CD4-positive, alpha-beta T cell treated with Interleukin-15 for 1 hour (primary cell): Measurements from ENCODE around the gene ZFP36.
A peak's percentile ranks its signal among the peaks of the same experiment; 100 is the strongest.

Experiments used
- DNase-seq: peaks from one replicate; pipeline ENCODE4 v3.0.0-alpha.2; 2020

Gene ZFP36

GRCh38 chr19:39407660-39408391 is 1.2 kb downstream of the ZFP36 start:
- DNase-seq, result peak; percentile 79

GRCh38 chr19:39408392-39409207 is 2.0 kb downstream of the ZFP36 start:
- DNase-seq, result peak; percentile 67

- DNase-seq, result peak; percentile 97
Measured at GRCh38 chr19:39409208-39410016, 2.8 kb downstream of the ZFP36 start.

GRCh38 chr19:39410017-39410830 is 3.6 kb downstream of the ZFP36 start:
- DNase-seq, result peak; percentile 93

- DNase-seq, result no peak
Measured at GRCh38 chr19:39410831-39411080, 4.1 kb downstream of the ZFP36 start.

- DNase-seq, result peak; percentile 77
Measured at GRCh38 chr19:39411081-39411831, 4.6 kb downstream of the ZFP36 start.

- peak; percentile 92 for DNase-seq
Measured at GRCh38 chr19:39411832-39412099, 5.1 kb downstream of the ZFP36 start.

GRCh38 chr19:39412100-39412866 is 5.6 kb downstream of the ZFP36 start, which contains the start of gene PLEKHG2:
PLEKHG2 (plus strand) TSS chr19:39412669; CDS start chr19:39414087, 1,418 bp downstream.
- peak; percentile 99 for DNase-seq

- no peak for DNase-seq
Measured at GRCh38 chr19:39412867-39413271, 6.2 kb downstream of the ZFP36 start.

- DNase-seq, result peak; percentile 46
Measured at GRCh38 chr19:39413272-39413910, 6.7 kb downstream of the ZFP36 start.

- no peak for DNase-seq
Measured at GRCh38 chr19:39413911-39414608, 7.4 kb downstream of the ZFP36 start.

- no peak for DNase-seq
Measured at GRCh38 chr19:39415111-39416046, 8.7 kb downstream of the ZFP36 start.

- no peak for DNase-seq
Measured at GRCh38 chr19:39416152-39417120, 9.8 kb downstream of the ZFP36 start.

GRCh38 chr19:39417463-39418181 is 11.0 kb downstream of the ZFP36 start:
- no peak for DNase-seq

- DNase-seq, result no peak
Measured at GRCh38 chr19:39419003-39419402, 12.4 kb downstream of the ZFP36 start.

- no peak for DNase-seq
Measured at GRCh38 chr19:39420769-39421168, 14.1 kb downstream of the ZFP36 start.

GRCh38 chr19:39422020-39422419 is 15.4 kb downstream of the ZFP36 start:
- DNase-seq, result no peak
